Keratinocyte (primary cell): ENCODE measurements around the gene MYH9. TPM values are rescaled to one million over a fixed set of nuclear protein-coding genes. Genes with fewer than 3 reads are reported as not detected.

ENCODE experiments used
- DNase-seq: peaks from one replicate; pipeline ENCODE4 v3.0.0-alpha.2; 2011; ENCODE audit warnings: low read depth, missing footprints, low spot score
- FAIRE-seq: peaks from 2 replicates; lab custom pipeline; 2011; peaks lifted over from hg19 to GRCh38; lab: Jason Lieb, UNC
- H2AFZ ChIP-seq: 2 replicates; pipeline ENCODE4 v1.6.0; 2012; ENCODE audit warnings: low read length, control low read depth, inconsistent platforms; ENCODE audit not compliant: control insufficient read depth
- H3K27ac ChIP-seq: 2 replicates; pipeline ENCODE4 v1.5.1; 2011; ENCODE audit warnings: low read length; ENCODE audit not compliant: control insufficient read depth, insufficient read depth
- H3K27me3 ChIP-seq: 3 replicates; pipeline ENCODE4 v1.6.0; 2011; ENCODE audit warnings: low read length; ENCODE audit not compliant: control insufficient read depth, insufficient read depth; ENCODE audit errors: extremely low read depth
- H3K36me3 ChIP-seq, 2 experiments: 2 replicates in 1 of 2; 3 replicates in 1 of 2; pipeline ENCODE4 v1.5.1; 2011; ENCODE audit warnings: low read length in 2 of 2, mild to moderate bottlenecking in 1 of 2; ENCODE audit not compliant: control insufficient read depth in 2 of 2, insufficient read depth in 2 of 2; ENCODE audit errors: extremely low read depth in 1 of 2
- H3K4me1 ChIP-seq: 3 replicates; pipeline ENCODE4 v1.5.1; 2011; ENCODE audit warnings: low read length; ENCODE audit not compliant: control insufficient read depth, insufficient read depth; ENCODE audit errors: extremely low read depth
- H3K4me2 ChIP-seq: 3 replicates; pipeline ENCODE4 v1.6.0; 2011; ENCODE audit warnings: low read depth, low read length; ENCODE audit not compliant: control insufficient read depth, insufficient read depth; ENCODE audit errors: extremely low read depth
- H3K4me3 ChIP-seq, 3 experiments: fragments of 200-600 bp in 1 of 3; sonication (generic) in 1 of 3; 2 replicates in 2 of 3; 3 replicates in 1 of 3; pipeline ENCODE4 v1.5.1; 2011 to 2016; ENCODE audit warnings: low read length in 3 of 3, mild to moderate bottlenecking in 3 of 3, control low read depth in 2 of 3, inconsistent platforms in 1 of 3, low read depth in 1 of 3, mixed read lengths in 1 of 3, mixed run types in 1 of 3, moderate library complexity in 1 of 3; ENCODE audit not compliant: control insufficient read depth in 2 of 3, insufficient read depth in 2 of 3; ENCODE audit errors: extremely low read depth in 1 of 3
- H3K79me2 ChIP-seq: 2 replicates; pipeline ENCODE4 v1.6.0; 2012; ENCODE audit warnings: low read length; ENCODE audit not compliant: control insufficient read depth, insufficient read depth
- H3K9ac ChIP-seq: 3 replicates; pipeline ENCODE4 v1.6.0; 2011; ENCODE audit warnings: low read length; ENCODE audit not compliant: control insufficient read depth, insufficient read depth; ENCODE audit errors: extremely low read depth
- H3K9me1 ChIP-seq: 3 replicates; pipeline ENCODE4 v1.6.0; 2011; ENCODE audit warnings: low read length; ENCODE audit not compliant: control insufficient read depth, insufficient read depth; ENCODE audit errors: extremely low read depth
- H3K9me3 ChIP-seq: 2 replicates; pipeline ENCODE4 v1.5.1; 2012; ENCODE audit warnings: low read depth, low read length; ENCODE audit not compliant: control insufficient read depth
- H4K20me1 ChIP-seq: 3 replicates; pipeline ENCODE4 v1.6.0; 2011; ENCODE audit warnings: low read length; ENCODE audit not compliant: control insufficient read depth, insufficient read depth; ENCODE audit errors: extremely low read depth
- EZH2 ChIP-seq: IDR thresholded peaks from one replicate; pipeline ENCODE4 v1.6.1; 2012; ENCODE audit warnings: inconsistent platforms, mild to moderate bottlenecking, low read length, moderate library complexity
- dilution Hi-C: fragments of 300-500 bp; cut with MboI; formaldehyde crosslinking; loops from one replicate; pipeline ENCODE4 v1.7.0; 2020; ENCODE audit warnings: low sequenced_read_pairs; ENCODE audit not compliant: extremely low pct_ligation_motif_present
- polyA plus RNA-seq, 5 experiments: library from polyadenylated mRNA; depleted of rRNA in 3 of 5; stranded (reverse) in 3 of 5; stranded (forward) in 1 of 5; unstranded in 1 of 5; fragments of >200 nt; gene quantifications; 1 replicate in 1 of 5; 2 replicates in 3 of 5; 3 replicates in 1 of 5; pipeline versions ENCODE4 v1.2.1 to v1.2.3, GENCODE V29; 2011 to 2012; ENCODE audit warnings: missing spikeins in 2 of 5, low read depth in 1 of 5, low replicate concordance in 1 of 5
- TF ChIP-seq, protein P1 (sequence below), 3 experiments: IDR thresholded peaks in 1 of 3; conservative IDR thresholded peaks in 1 of 3; optimal IDR thresholded peaks in 1 of 3; 2 replicates in 2 of 3; 3 replicates in 1 of 3; pipeline versions ENCODE3 to v1.5.1; 2011; ENCODE audit warnings: low read length in 3 of 3, mild to moderate bottlenecking in 3 of 3, moderate library complexity in 2 of 3, control low read depth in 1 of 3, inconsistent platforms in 1 of 3; ENCODE audit not compliant: insufficient read depth in 2 of 3; ENCODE audit errors: extremely low read depth in 1 of 3

The MYH9 gene
- polyA plus RNA-seq, 1 donor (not counting 4 experiments of a cell fraction or from before 2014, with no cell fraction given): 351 TPM

DNA sequence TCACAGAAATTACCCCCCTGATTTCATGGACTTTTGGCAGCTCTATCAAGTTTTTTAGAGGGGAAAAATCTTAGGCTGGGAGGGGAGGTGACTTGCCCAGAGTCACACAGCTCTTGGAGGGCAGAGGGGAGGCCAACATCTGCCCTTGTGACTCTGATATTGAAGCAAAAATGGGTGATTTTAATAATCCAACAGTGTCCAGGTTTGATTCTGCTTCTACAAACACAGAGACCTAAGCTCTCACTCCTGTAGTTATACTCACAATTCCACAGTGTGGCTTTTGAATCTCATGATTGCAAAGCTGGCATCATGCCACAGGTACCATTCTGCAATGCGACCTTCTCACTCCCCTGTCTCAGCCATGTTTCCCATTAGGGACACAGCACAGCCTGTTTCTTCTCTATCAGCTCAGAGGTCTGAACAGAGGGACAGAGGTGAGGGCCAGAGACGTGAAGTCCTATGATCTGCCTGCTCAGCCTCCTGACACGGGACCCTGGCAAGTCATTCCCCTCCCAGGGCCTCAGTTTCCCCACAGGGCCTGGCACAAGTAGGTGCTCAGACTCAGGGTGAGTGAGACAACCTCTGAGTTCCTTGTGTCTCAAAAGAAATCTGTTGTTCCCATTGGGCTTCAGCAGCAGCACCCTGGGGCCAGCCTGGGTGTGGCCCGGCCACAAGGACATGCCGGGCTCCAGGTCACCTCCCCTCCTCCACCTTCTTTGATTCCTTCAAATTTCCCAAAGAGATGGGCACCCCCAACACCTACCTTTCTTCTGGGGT lies 149.2 kb downstream of the MYH9 start:
- DNase-seq (no peak), FAIRE-seq (peak; percentile 87)
- Histone ChIP-seq H3K4me2 (peak overlapping the region; percentile 99), H3K9me1 (no peaks in the 10 kb centered on the region), H3K9me3 (no peaks in the 10 kb centered on the region), H3K4me1 (peaks cover 16% of the 10 kb centered on the region), H3K4me3 (peak overlapping the region; percentile 51 to 85 (median 72)), H3K79me2 (peaks cover 18% of the 10 kb centered on the region), H3K27ac (peak overlapping the region; percentile 53), H3K36me3 (peaks cover 0 to 3% of the 10 kb centered on the region in 2 experiments), H2AFZ (peak overlapping the region; percentile 72), H4K20me1 (no peaks in the 10 kb centered on the region), H3K9ac (peak overlapping the region; percentile 78), H3K27me3 (no peaks in the 10 kb centered on the region)
- TF ChIP-seq EZH2: no peak
- dilution Hi-C loops: no loop called here

GRCh38 chr22:36237462-36238372 lies 150.1 kb downstream of the MYH9 start:
- Histone ChIP-seq H3K4me1 (peaks cover 16% of the 10 kb centered on the region), H3K27ac (no peak overlapping the region), H2AFZ (no peak overlapping the region), H3K79me2 (peaks cover 18% of the 10 kb centered on the region), H3K4me2 (peak overlapping the region; percentile 99), H3K9me1 (no peaks in the 10 kb centered on the region), H4K20me1 (no peaks in the 10 kb centered on the region), H3K36me3 (peaks cover 4 to 7% of the 10 kb centered on the region in 2 experiments), H3K9me3 (no peaks in the 10 kb centered on the region), H3K27me3 (no peaks in the 10 kb centered on the region), H3K4me3 (peak overlapping the region; percentile 51 to 85 (median 72)), H3K9ac (peak overlapping the region; percentile 78)
- FAIRE-seq (no peak), DNase-seq (no peak)
- TF ChIP-seq, protein P1, sequence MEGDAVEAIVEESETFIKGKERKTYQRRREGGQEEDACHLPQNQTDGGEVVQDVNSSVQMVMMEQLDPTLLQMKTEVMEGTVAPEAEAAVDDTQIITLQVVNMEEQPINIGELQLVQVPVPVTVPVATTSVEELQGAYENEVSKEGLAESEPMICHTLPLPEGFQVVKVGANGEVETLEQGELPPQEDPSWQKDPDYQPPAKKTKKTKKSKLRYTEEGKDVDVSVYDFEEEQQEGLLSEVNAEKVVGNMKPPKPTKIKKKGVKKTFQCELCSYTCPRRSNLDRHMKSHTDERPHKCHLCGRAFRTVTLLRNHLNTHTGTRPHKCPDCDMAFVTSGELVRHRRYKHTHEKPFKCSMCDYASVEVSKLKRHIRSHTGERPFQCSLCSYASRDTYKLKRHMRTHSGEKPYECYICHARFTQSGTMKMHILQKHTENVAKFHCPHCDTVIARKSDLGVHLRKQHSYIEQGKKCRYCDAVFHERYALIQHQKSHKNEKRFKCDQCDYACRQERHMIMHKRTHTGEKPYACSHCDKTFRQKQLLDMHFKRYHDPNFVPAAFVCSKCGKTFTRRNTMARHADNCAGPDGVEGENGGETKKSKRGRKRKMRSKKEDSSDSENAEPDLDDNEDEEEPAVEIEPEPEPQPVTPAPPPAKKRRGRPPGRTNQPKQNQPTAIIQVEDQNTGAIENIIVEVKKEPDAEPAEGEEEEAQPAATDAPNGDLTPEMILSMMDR (optimal IDR thresholded peaks at IDR 0.05 in 1 of 3, IDR thresholded peaks at IDR 0.05 in 1 of 3, conservative IDR thresholded peaks at IDR 0.05 in 1 of 3; ENCODE audit: extremely low read depth in 1 of 3, insufficient read depth in 2 of 3, low read length in 3 of 3): no peak
- no peak for TF ChIP-seq EZH2
- dilution Hi-C loops: no loop called here
